Activated CD8-positive, alpha-beta T cell treated with anti-CD3 and anti-CD28 coated beads for 36 hours (primary cell): ENCODE data around the gene MIA. TPM values are rescaled to one million over a fixed set of nuclear protein-coding genes. Genes with fewer than 3 reads are reported as not detected.
A peak's percentile ranks its signal among the peaks of the same experiment; 100 is the strongest.

Source experiments
- ATAC-seq: fragments of 200-7000 bp; cut with Tn5 transposase; one replicate; pipeline ENCODE4 v1.10.0; 2021; ENCODE audit warnings: mild to moderate bottlenecking, moderate library complexity
- CTCF ChIA-PET: fragments of 350-600 bp; sonication (Branson Sonifier 250); formaldehyde crosslinking; loops from one replicate; lab custom pipeline; 2021; ENCODE audit warnings: antibody characterized with exemption; lab: Charles Lee
- POLR2A ChIA-PET: fragments of 350-600 bp; sonication (Branson Sonifier 250); formaldehyde crosslinking; loops from one replicate; lab custom pipeline; 2021; ENCODE audit warnings: antibody characterized with exemption; lab: Charles Lee
- DNase-seq: peaks from one replicate; pipeline ENCODE4 v3.0.0-alpha.2; 2020
- H3K27ac Mint-ChIP-seq: one replicate; pipeline ENCODE4 v1.8.0; 2021; ENCODE audit warnings: mild to moderate bottlenecking, mixed read lengths
- H3K27me3 Mint-ChIP-seq: one replicate; pipeline ENCODE4 v1.8.0; 2021; ENCODE audit warnings: mixed read lengths
- H3K36me3 Mint-ChIP-seq: one replicate; pipeline ENCODE4 v1.8.0; 2021; ENCODE audit warnings: low read depth, mixed read lengths
- H3K4me1 Mint-ChIP-seq: one replicate; pipeline ENCODE4 v1.8.0; 2021; ENCODE audit warnings: low read depth, mixed read lengths
- H3K4me3 Mint-ChIP-seq: one replicate; pipeline ENCODE4 v1.8.0; 2021; ENCODE audit warnings: mild to moderate bottlenecking, moderate library complexity, mixed read lengths
- H3K9me3 Mint-ChIP-seq: one replicate; pipeline ENCODE4 v1.8.0; 2021; ENCODE audit warnings: mixed read lengths
- CTCF ChIP-seq: fragments of 200-600 bp; IDR thresholded peaks from one replicate; pipeline ENCODE4 v1.8.0; 2022; ENCODE audit warnings: antibody characterized with exemption, mild to moderate bottlenecking
- intact Hi-C: fragments of 100-400 bp; cut with micrococcal nuclease; formaldehyde crosslinking; loops from one replicate; pipeline ENCODE4 v1.10.0; 2022
- total RNA-seq, 2 experiments: library from RNA; stranded (reverse); gene quantifications; one replicate each; pipeline ENCODE4 v1.2.3, GENCODE V29; 2021

Gene MIA
- total RNA-seq, 2 experiments from 2014 or later, result not detected

GRCh38 chr19:40735013-40735771 lies 40.1 kb upstream of the MIA start:
- Mint-ChIP-seq H3K27ac (no peak overlapping the region), H3K4me3 (no peak overlapping the region), H3K36me3 (peaks cover 21% of the 10 kb centered on the region), H3K4me1 (no peaks in the 10 kb centered on the region), H3K27me3 (no peaks in the 10 kb centered on the region), H3K9me3 (no peaks in the 10 kb centered on the region)
- ChIA-PET POLR2A (interaction anchor here (0.7 kb wide), 1 partner anchor 116 kb away, joined by 4 read pairs; no protein-coding TSS in a partner anchor), CTCF (no interaction called here)
- intact Hi-C loops, result no loop called here
- ATAC-seq, result no peak
- no peak for DNase-seq
- TF ChIP-seq CTCF, result no peak

DNA sequence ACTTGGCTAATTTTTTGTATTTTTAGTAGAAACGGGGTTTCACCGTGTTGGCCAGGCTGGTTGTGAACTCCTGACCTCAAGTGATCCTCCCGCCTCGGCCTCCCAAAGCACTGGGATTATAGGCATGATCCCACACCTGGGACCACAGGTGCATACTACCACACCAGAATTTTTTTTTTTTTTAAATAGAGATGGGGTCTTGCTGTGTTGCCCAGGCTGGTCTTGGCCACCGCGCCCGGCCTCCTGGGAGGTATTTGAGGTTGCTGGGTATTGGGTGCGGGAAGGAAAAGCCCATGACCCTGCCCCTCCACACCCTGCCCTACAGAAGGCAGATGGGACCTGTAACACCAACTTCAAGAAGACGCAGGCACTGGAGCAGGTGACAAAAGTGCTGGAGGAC lies 38.7 kb upstream of the MIA start:
- H3K9me3 Mint-ChIP-seq, result no peaks in the 10 kb centered on the region
- H3K36me3 Mint-ChIP-seq, result peaks cover 16% of the 10 kb centered on the region
- CTCF ChIA-PET, result no interaction called here
- H3K4me1 Mint-ChIP-seq, result no peaks in the 10 kb centered on the region
- DNase-seq (no peak), ATAC-seq (no peak)
- no peak for TF ChIP-seq CTCF
- intact Hi-C loops, result no loop called here
- H3K27ac Mint-ChIP-seq, result no peak overlapping the region
- POLR2A ChIA-PET, result no interaction called here
- H3K4me3 Mint-ChIP-seq, result no peak overlapping the region
- H3K27me3 Mint-ChIP-seq, result no peaks in the 10 kb centered on the region

GRCh38 chr19:40737102-40737644 lies 38.1 kb upstream of the MIA start:
- intact Hi-C loops, result no loop called here
- H3K27ac Mint-ChIP-seq, result no peak overlapping the region
- peaks cover 16% of the 10 kb centered on the region for H3K36me3 Mint-ChIP-seq
- TF ChIP-seq CTCF, result no peak
- DNase-seq (no peak), ATAC-seq (no peak)
- POLR2A ChIA-PET, result no interaction called here
- no peaks in the 10 kb centered on the region for H3K4me1 Mint-ChIP-seq
- CTCF ChIA-PET, result no interaction called here
- no peaks in the 10 kb centered on the region for H3K27me3 Mint-ChIP-seq
- H3K4me3 Mint-ChIP-seq, result no peak overlapping the region
- no peaks in the 10 kb centered on the region for H3K9me3 Mint-ChIP-seq

- intact Hi-C loops, result no loop called here
- POLR2A ChIA-PET, result interaction anchor here (2.1 kb wide), 1 partner anchor 17 kb away, joined by 4 read pairs; no protein-coding TSS in a partner anchor
- ATAC-seq, result peak; percentile 71
- Mint-ChIP-seq H3K4me1 (no peaks in the 10 kb centered on the region), H3K27ac (no peak overlapping the region), H3K9me3 (no peaks in the 10 kb centered on the region), H3K4me3 (no peak overlapping the region), H3K27me3 (no peaks in the 10 kb centered on the region), H3K36me3 (peaks cover 8% of the 10 kb centered on the region)
- CTCF ChIA-PET, result interaction anchor here (1.0 kb wide), 1 partner anchor 405 kb away, joined by 3 read pairs; no protein-coding TSS in a partner anchor
- no peak for TF ChIP-seq CTCF
- no peak for DNase-seq
These were observed 36.1 kb upstream of the MIA start for GRCh38 chr19:40739030-40739839.
